ENCODE data around the gene ZACN.

ZACN gene

GRCh38 chr17:76090517-76091129 is 11.6 kb downstream of the ZACN start:
- H3K36me3 ChIP-seq (ENCODE audit: insufficient read depth, low read length): peaks cover 59% of the 10 kb centered on the region; the same call in 1 of the 2 replicates
- no peaks in the 10 kb centered on the region for H4K20me1 ChIP-seq (ENCODE audit: insufficient read depth, low read length, poor library complexity, severe bottlenecking)
- no peak overlapping the region for H3K9ac ChIP-seq (ENCODE audit: low read depth, low read length, poor library complexity, severe bottlenecking)
- H3K4me1 ChIP-seq (ENCODE audit: insufficient read depth, low read length, poor library complexity, severe bottlenecking): no peaks in the 10 kb centered on the region
- no peaks in the 10 kb centered on the region for H3K79me2 ChIP-seq (ENCODE audit: insufficient read depth, low read length)
- H2AFZ ChIP-seq (ENCODE audit: low read length): no peak overlapping the region
- no peaks in the 10 kb centered on the region for H3K9me2 ChIP-seq (replicated peaks; ENCODE audit: low read depth, low read length)
- no peaks in the 10 kb centered on the region for H3K9me3 ChIP-seq (ENCODE audit: insufficient read depth, low read depth, low read length)
- H3K4me2 ChIP-seq (ENCODE audit: low read depth, low read length, poor library complexity, severe bottlenecking): no peak overlapping the region
- H3K4me3 ChIP-seq (ENCODE audit: low read length, poor library complexity, severe bottlenecking): no peak overlapping the region
- TF ChIP-seq CTCF (conservative IDR thresholded peaks at IDR 0.05; ENCODE audit: low read length): no peak
- TF ChIP-seq EZH2phosphoT487 (IDR thresholded peaks at IDR 0.05; ENCODE audit: borderline replicate concordance): no peak
- H3K27me3 ChIP-seq (ENCODE audit: insufficient read depth, low read length, poor library complexity, severe bottlenecking): no peaks in the 10 kb centered on the region
- no peaks in the 10 kb centered on the region for H3F3A ChIP-seq (ENCODE audit: low read depth)

GRCh38 chr17:76091526-76092286 is 12.7 kb downstream of the ZACN start:
- peaks cover 59% of the 10 kb centered on the region; the same call in 1 of the 2 replicates for H3K36me3 ChIP-seq (ENCODE audit: insufficient read depth, low read length)
- H3K9me3 ChIP-seq (ENCODE audit: insufficient read depth, low read depth, low read length): no peaks in the 10 kb centered on the region
- no peak overlapping the region for H3K9ac ChIP-seq (ENCODE audit: low read depth, low read length, poor library complexity, severe bottlenecking)
- no peaks in the 10 kb centered on the region for H3K9me2 ChIP-seq (replicated peaks; ENCODE audit: low read depth, low read length)
- no peaks in the 10 kb centered on the region for H3K27me3 ChIP-seq (ENCODE audit: insufficient read depth, low read length, poor library complexity, severe bottlenecking)
- no peak overlapping the region for H3K4me2 ChIP-seq (ENCODE audit: low read depth, low read length, poor library complexity, severe bottlenecking)
- H4K20me1 ChIP-seq (ENCODE audit: insufficient read depth, low read length, poor library complexity, severe bottlenecking): no peaks in the 10 kb centered on the region
- no peak for TF ChIP-seq EZH2phosphoT487 (IDR thresholded peaks at IDR 0.05; ENCODE audit: borderline replicate concordance)
- TF ChIP-seq CTCF (conservative IDR thresholded peaks at IDR 0.05; ENCODE audit: low read length): no peak
- H3F3A ChIP-seq (ENCODE audit: low read depth): no peaks in the 10 kb centered on the region
- no peaks in the 10 kb centered on the region for H3K4me1 ChIP-seq (ENCODE audit: insufficient read depth, low read length, poor library complexity, severe bottlenecking)
- H2AFZ ChIP-seq (ENCODE audit: low read length): no peak overlapping the region
- no peak overlapping the region for H3K4me3 ChIP-seq (ENCODE audit: low read length, poor library complexity, severe bottlenecking)
- H3K79me2 ChIP-seq (ENCODE audit: insufficient read depth, low read length): no peaks in the 10 kb centered on the region

GRCh38 chr17:76092526-76093413 is 13.8 kb downstream of the ZACN start:
- Histone ChIP-seq H4K20me1 (ENCODE audit: insufficient read depth, low read length, poor library complexity, severe bottlenecking) (no peaks in the 10 kb centered on the region), H3K79me2 (ENCODE audit: insufficient read depth, low read length) (no peaks in the 10 kb centered on the region), H3K9me2 (replicated peaks; ENCODE audit: low read depth, low read length) (no peaks in the 10 kb centered on the region), H3K27me3 (ENCODE audit: insufficient read depth, low read length, poor library complexity, severe bottlenecking) (no peaks in the 10 kb centered on the region), H3K4me1 (ENCODE audit: insufficient read depth, low read length, poor library complexity, severe bottlenecking) (no peaks in the 10 kb centered on the region), H3K36me3 (ENCODE audit: insufficient read depth, low read length) (peaks cover 59% of the 10 kb centered on the region; the same call in 1 of the 2 replicates), H3K4me3 (ENCODE audit: low read length, poor library complexity, severe bottlenecking) (no peak overlapping the region), H3K9ac (ENCODE audit: low read depth, low read length, poor library complexity, severe bottlenecking) (no peak overlapping the region), H2AFZ (ENCODE audit: low read length) (no peak overlapping the region), H3F3A (ENCODE audit: low read depth) (no peaks in the 10 kb centered on the region), H3K9me3 (ENCODE audit: insufficient read depth, low read depth, low read length) (no peaks in the 10 kb centered on the region), H3K4me2 (ENCODE audit: low read depth, low read length, poor library complexity, severe bottlenecking) (no peak overlapping the region)
- TF ChIP-seq EZH2phosphoT487 (IDR thresholded peaks at IDR 0.05; ENCODE audit: borderline replicate concordance): no peak
- TF ChIP-seq CTCF (conservative IDR thresholded peaks at IDR 0.05; ENCODE audit: low read length): no peak

Data from Loucy (cell line).